AG20443 (cell line): ENCODE results near the gene IRF2BPL.
A peak's percentile ranks its signal among the peaks of the same experiment; 100 is the strongest.

ENCODE experiments used
- DNase-seq: peaks from one replicate; pipeline ENCODE4 v3.0.0; 2012; ENCODE audit warnings: low spot score, mixed read lengths

The IRF2BPL gene

GRCh38 chr14:77011245-77011644 lies 17.3 kb downstream of the IRF2BPL start:
- no peak for DNase-seq

DNA sequence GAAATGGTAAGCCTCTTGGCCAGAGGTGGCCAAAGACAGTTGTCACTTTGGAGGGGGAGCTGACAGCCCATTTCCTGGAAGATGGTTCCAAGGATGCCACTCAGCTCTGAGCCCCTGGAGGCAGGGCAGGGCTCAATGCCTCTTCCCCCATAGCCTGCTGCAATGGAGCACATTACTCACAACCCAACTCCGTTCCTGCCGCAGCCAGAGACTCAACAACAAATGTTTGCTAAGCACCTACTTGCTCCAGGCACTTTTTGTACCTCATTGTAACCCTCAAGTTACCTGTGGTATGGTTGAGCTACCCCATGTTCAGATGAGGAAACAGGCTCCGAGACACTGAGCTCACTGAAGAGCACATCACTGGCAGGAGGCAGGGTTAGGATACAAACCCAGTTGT lies 19.5 kb downstream of the IRF2BPL start:
- no peak for DNase-seq

DNA sequence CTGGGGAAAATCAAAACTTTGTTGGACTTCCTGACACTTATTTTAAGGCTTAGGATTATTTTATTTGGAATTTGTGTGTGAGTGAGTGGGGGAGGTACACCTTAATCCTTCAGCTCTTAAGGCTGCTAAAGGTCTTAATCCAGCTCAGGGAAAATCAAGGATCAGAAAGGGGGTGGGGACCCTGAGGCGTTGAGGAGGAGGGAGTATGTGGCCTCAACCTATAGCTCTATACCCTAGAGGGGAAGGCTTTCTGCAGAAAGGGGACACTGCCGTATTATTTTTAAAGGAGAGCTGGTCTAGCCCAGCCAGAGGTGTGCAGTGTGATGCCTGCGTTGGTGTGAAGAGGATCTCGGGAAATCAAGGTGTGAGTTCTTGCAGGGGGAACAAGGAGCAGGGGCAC lies 20.0 kb downstream of the IRF2BPL start:
- DNase-seq, result no peak

DNA sequence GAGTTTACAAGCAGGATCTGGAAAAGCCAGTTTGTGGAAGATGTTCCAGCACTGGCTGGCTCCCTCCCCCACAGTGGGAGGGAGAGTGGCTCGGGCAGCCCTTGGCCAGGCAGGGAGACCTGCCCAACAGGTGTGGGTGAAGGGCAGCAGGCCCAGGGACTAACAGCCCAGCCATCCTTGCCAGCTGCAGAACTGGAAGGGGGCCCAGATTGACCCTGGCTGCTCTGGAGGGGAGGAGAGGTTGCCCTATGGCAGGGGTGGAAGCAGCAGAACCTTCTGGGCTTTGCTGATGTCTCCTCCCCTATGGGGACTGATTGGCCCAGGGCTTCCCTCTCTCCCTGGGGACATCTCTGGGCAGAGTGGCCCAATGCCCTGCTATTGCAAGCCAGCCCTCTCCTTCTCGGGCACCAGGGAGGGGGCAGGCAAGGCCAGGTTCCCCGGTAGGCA lies 20.5 kb downstream of the IRF2BPL start:
- no peak for DNase-seq

DNA sequence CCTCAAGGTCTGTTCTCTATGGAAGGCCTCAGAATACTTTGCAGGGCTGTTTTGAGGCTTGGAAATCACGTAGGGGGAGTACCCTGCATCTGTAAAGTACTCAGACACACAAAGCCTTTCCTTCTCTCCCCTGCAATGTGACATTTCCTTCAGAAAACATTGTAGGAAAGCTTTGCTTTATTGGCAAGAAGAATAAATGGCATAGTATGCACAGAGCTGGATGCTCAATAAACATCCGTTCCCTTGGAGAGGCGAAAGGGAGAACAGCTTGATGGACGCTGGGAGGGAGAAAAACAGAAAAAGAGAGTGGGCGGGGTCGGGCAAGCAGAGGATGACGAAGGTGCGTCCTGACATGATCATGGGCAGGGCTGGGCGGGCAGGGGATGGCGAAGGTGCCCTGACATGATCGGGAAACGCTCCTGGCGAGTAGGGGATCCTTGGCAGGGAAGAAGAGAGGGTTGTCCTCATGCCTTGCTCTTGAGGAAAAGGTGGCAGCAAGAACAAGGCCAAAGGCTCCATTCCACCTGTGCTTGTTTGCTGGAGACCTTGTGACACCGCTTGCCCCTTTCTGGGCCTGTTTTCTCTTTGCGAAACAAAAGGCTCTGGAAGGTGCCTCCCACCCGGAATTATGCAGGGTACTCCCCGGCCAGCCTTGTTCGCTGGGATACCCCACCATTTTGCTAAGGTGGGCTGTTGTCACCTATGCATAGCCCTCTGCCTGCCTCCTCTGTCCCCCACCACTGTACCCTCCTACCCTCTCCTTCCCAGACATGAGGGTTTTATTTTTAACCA lies 21.1 kb downstream of the IRF2BPL start:
- DNase-seq, result no peak

GRCh38 chr14:77006132-77006531 lies 22.4 kb downstream of the IRF2BPL start:
- no peak for DNase-seq

DNA sequence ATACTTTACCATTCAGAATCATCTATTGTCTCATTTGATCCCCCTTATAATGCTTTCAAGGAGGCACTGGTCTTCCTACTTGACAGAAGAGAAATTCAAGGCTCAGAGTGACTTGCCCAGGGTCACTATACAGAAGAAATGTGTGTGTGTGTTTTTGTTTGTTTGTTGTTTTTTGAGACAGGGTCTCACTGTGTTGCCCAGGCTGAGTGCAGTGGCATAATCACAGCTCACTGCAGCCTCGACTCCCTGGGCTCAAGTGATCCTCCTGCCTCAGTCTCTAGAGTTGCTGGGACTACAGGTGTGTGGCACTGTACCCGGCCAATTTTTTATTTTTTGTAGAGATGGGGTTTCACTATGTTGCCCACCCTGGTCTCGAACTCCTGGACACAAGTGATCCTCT lies 22.9 kb downstream of the IRF2BPL start:
- DNase-seq, result no peak

DNA sequence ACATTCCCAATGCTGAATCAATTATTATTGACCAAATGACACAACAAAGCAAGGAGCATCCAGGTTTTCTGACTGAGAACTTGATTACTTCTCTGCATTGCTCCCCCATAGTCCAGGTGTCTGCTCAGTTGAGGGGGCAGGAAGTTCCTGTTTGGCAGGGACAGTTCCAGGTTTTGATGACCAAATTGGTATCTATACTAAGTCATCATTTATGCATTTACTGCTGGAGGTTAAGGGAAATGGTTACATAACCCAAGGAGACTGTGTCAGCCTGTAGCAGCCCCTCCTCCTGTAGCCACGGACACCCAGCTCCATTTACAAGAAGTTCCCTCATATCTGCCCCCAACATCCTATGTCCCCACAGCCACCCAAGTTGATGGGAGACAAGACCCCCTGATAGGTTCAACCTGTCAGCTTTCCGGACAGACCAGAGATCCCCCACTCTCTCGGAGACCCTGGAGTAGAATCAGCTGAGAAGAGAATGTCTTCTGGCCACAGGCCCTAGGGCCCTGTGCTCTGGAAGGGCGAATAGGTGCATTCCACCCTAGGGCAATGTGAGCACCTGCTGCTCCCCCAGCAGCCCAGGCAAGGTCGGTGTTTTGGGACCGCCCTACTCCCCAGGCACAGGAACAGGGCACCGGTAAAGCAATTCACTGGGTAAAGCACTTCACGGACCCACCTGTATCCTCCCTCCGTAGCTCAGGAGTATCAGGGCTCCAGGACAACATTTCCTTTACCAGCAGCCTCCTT lies 23.6 kb downstream of the IRF2BPL start:
- no peak for DNase-seq

- DNase-seq, result no peak
Observed at GRCh38 chr14:77003960-77004710, 24.4 kb downstream of the IRF2BPL start.

DNA sequence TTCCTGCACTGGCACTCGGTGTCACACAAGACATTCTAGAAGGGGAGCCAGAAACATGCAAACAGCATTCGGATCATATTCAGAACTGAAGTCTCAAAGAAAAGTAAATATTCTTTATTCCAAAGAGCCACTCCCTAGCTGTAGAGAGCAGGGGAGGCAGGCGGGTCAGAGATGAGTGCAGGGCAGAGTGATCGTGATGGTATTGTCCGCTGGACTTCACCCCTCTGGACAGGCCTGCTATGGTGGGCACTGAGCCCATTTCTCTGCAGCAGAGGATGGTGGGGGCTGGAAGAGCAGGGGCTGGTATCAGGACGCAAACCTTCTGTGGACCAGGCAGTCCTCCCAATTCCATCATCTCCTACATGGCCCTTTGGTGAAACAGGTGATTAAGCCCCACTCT lies 25.6 kb downstream of the IRF2BPL start:
- DNase-seq, result no peak

DNA sequence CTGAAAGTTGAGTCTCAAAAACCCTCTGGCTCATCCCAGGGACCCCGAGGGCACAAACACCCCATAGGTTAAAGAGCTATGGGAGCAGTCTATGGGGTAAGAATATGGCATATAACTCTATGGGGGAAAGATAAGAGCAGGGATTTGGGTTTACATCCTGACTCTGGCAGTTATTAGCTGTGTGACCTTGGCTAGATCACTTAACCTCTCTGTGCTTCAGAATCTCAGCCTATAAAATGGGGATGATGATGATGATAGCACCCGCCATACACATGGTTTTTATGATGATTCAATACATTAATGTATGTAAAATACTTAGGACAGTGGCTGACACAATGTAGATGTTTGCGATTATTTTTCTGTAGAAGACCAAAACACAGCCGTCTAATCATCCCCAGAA lies 26.2 kb downstream of the IRF2BPL start:
- no peak for DNase-seq

DNA sequence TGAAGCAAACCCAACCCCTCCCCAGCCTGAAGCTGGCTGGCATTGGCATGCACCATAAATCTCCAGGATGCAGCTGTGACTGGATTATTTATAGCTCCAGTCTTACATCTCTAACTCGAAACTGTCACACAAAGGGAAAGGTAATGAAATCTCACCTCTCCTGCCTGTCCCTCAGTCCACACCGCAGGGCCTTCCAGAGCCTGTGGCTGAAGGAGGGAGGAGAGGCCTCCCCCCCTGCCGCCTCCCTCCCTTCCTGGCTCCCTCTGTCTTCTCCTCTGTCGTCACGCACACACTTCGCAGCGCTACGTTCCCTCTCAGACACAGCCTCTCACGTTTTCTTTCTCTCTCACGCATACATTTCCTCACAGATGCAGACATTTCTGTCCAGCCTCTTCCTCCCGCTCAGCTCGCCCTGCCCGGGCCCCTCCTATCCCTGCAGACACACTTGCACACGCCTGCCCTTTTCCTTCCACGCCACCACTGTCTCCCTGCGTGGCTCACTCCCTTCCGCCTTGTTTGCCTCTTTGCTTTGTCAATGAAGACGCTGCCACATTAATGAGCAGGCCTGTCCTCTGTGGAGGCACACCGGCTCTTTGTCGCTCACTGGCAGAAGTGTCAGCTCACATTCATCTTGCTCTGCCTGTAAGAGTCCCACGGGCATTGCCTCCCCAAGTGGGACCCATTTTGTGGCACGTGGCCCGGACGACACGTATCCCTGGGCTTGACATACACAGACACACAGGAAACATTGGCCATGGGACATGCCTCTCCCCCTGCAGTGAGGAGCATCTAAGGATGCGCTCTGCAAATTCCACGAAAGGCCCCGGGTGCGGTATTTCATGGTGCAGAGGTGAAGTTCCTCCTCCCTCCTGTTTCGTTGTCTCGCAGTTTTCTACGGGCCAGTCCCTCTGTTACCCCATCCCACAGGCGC lies 27.9 kb downstream of the IRF2BPL start:
- peak; percentile 81 for DNase-seq

GRCh38 chr14:76998910-76999309 lies 29.6 kb downstream of the IRF2BPL start:
- no peak for DNase-seq

DNA sequence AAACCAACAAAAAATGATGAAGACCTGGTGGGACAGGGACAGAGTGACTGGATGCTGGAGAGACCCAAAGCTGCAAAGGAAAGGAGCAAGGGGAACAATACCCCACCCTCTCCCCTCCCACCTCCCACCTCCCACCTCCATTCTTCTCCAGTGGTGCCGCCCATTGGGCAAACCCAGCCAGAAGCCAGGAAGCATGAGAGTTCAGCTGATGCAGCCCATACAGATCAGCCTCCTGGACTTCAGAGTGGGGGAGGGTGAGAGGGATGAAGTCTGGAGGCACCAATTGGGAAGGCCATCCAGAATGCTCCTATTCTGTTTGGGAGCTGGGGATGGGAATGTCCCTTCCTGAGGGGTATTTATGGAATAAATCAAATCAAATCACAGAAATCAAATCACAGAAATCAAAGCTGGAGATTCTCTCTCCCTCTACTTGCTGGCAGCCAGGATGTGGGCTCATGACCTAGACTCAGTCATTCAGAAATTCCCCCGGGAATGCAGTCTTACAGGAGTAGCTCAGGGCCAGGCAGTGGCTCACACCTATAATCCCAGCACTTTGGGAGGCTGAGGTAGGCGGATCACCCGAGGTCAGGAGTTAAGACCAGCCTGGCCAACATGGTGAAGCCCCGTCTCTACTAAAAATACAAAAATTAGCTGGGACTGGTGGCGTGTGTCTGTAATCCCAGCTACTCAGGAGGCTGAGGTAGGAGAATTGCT lies 31.1 kb downstream of the IRF2BPL start:
- no peak for DNase-seq

DNA sequence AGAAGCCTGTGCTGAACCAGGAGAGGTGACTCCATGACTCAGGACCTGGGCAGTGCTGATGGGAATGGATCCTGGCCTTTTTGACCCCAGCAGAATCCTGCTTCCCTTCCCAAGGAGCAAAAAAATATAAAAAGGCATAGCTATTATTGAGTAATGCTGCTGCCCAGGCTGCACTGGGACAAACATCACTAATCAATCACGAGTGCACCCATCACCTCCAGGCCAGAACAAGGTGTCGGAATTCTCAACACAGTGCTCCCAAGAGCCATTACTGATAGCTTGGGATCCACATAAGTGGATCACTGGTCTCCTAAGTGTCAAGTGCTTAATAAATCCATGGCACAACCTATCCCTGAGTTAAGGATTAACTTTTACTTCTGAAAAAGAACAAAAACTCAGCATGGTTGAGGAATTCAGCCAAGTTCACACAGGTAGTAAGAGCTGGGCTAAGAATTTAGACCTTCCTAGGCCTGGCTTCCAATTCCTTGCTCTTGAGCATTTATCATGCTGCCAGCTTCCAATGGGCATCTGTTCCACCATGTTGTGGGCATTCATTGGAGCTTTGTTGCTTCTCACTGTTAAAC lies 31.9 kb downstream of the IRF2BPL start:
- no peak for DNase-seq

- no peak for DNase-seq
Observed at GRCh38 chr14:76995279-76996035, 33.1 kb downstream of the IRF2BPL start.

DNA sequence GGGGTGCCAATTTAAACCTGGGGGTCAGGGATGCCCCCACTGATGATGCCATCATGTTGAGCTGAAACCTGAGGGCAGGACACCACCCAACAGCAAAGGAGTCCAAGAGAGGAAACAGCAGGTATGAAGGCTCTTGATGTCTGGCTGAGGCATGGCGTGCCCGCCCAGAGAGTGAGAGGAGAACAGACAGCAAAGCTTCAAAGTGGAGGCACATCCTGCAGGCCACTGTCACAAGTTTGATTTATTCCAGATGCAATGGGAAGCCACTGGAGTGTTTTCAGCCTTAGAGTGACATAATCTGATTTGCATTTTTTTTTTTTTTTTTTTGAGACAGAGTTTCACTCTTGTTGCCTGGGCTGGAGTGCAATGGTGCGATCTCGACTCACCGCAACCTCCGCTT lies 34.8 kb downstream of the IRF2BPL start:
- DNase-seq, result no peak

DNA sequence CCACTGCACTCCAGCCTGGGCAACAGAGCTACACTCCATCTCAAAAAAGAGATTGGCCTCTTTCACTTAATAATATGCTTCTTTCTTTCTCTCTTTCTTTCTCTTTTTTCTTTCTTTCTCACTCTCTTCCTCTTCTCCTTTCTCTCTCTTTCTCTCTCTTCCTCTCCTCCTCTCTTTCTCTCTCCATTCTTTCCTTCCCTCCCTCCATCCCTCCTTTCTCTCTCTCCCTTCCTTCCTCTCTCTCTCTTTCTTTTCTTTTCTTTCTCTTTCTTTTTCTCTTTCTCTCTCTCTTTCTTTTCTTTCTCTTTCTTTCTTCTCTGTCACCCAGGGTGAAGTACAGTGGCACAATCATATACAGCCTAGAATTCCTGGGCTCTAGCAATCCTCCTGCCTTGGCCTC lies 38.4 kb downstream of the IRF2BPL start:
- no peak for DNase-seq

- no peak for DNase-seq
Observed at GRCh38 chr14:76987956-76988520, 40.5 kb downstream of the IRF2BPL start.

DNA sequence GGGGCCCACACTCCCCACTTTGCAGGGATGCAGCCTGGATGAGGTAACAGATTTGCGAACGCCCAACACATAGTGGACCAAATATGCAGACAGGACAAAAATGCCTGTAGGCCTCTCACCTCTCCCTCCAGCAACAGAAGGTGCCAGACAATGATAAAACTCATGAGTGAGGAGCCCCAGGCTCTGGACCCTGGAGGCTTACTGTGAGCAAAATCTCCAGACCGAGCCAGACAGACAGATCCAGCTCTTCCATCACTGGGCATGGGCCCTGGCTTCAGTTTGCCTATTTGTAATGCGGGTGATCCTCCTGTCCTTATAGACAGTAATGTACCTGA lies 42.3 kb downstream of the IRF2BPL start:
- no peak for DNase-seq
